Measurements from ENCODE around the gene ZCWPW1. TPM values are rescaled to one million over a fixed set of nuclear protein-coding genes. Genes with fewer than 3 reads are reported as not detected.
A peak's percentile ranks its signal among the peaks of the same experiment; 100 is the strongest.

ZCWPW1 gene
- total and polyA plus RNA-seq, 2 of the 8 experiments (the other 6 are each of a cell fraction or from before 2014, with no cell fraction given), result 0.51 to 1.4 TPM

GRCh38 chr7:100369105-100369504 is 59.4 kb downstream of the ZCWPW1 start:
- peaks cover 0 to 28% (median 16%) of the 10 kb centered on the region in 4 experiments; a peak in 6 of 7 replicates for H3K4me1 ChIP-seq (replicated peaks in 1 of 4; ENCODE audit: control insufficient read depth in 3 of 4, insufficient read depth in 4 of 4, low read length in 3 of 4)
- H2BK5ac ChIP-seq (ENCODE audit: low read depth, low read length), result no peak overlapping the region
- FAIRE-seq, result no peak
- H3K79me1 ChIP-seq (ENCODE audit: low read depth, low read length), result peaks cover 2% of the 10 kb centered on the region; the same call in 1 of the 2 replicates
- 83% methylated on average over 6 of the region's 6 CpGs; no CpG with 5 or more reads in 1 of the 2 experiments for WGBS, 2 experiments (ENCODE audit: extremely low coverage in 1 of 2, insufficient coverage in 1 of 2, insufficient read length in 1 of 2, insufficient replicate concordance in 2 of 2, low coverage in 1 of 2, low lambda C conversion rate in 2 of 2, missing lambda C conversion rate in 1 of 2)
- no peak overlapping the region for H3K4me3 ChIP-seq (ENCODE audit: extremely low read depth in 1 of 4, insufficient read depth in 2 of 4, low read depth in 3 of 4, low read length in 4 of 4)
- no peak overlapping the region for H3K27ac ChIP-seq (ENCODE audit: low read depth, low read length)
- H3K56ac ChIP-seq (replicated peaks; ENCODE audit: insufficient read length, low read depth, low read length), result no peak overlapping the region
- H4K8ac ChIP-seq (ENCODE audit: extremely low read depth, insufficient read depth, low read length), result no peak overlapping the region
- H2AFZ ChIP-seq (ENCODE audit: low read length), result no peak overlapping the region
- no peak overlapping the region for H3K14ac ChIP-seq (ENCODE audit: insufficient read length)
- no peak overlapping the region for H2AK5ac ChIP-seq (ENCODE audit: low read depth, low read length)
- H2BK15ac ChIP-seq (ENCODE audit: low read length), result no peak overlapping the region
- no peak overlapping the region for H3K23ac ChIP-seq (ENCODE audit: insufficient read length)
- no peak overlapping the region for H3K9ac ChIP-seq (replicated peaks in 1 of 4; ENCODE audit: extremely low read depth in 1 of 4, low read depth in 3 of 4, low read length in 3 of 4)
- H3K4ac ChIP-seq (replicated peaks; ENCODE audit: insufficient read length, low read depth, low read length), result no peak overlapping the region
- H4K91ac ChIP-seq (replicated peaks; ENCODE audit: insufficient read length, low read length), result no peak overlapping the region
- no peak overlapping the region for H4K5ac ChIP-seq (ENCODE audit: insufficient read length, low read depth, low read length)
- 0 out of 2 replicates have a peak overlapping the region, but pooled peaks have one; percentile 43 for H3K18ac ChIP-seq (ENCODE audit: extremely low read depth, low read length)
- H3K79me2 ChIP-seq (ENCODE audit: control insufficient read depth in 1 of 2, insufficient read depth in 2 of 2, low read length in 2 of 2), result no peaks in the 10 kb centered on the region
- no peaks in the 10 kb centered on the region for H3K27me3 ChIP-seq (replicated peaks in 1 of 4; ENCODE audit: control insufficient read depth in 3 of 4, extremely low read depth in 1 of 4, insufficient read depth in 3 of 4, low read length in 3 of 4)
- no peaks in the 10 kb centered on the region for H4K20me1 ChIP-seq (replicated peaks in 1 of 2; ENCODE audit: control insufficient read depth in 1 of 2, insufficient read depth in 2 of 2, low read length in 2 of 2)
- no peak overlapping the region for H3K4me2 ChIP-seq (ENCODE audit: insufficient read depth in 1 of 2, low read depth in 2 of 2, low read length in 2 of 2)
- no peaks in the 10 kb centered on the region for H3K23me2 ChIP-seq (ENCODE audit: low read depth, low read length)
- ChIA-PET POLR2A (ENCODE audit: partially characterized antibody) (interaction anchor here (0.6 to 3.7 kb wide), 14 partner anchors 9 to 88 kb away, joined by 3 to 21 read pairs (median 4); partner anchors contain the start of genes MEPCE and ZCWPW1), CTCF (ENCODE audit: partially characterized antibody) (interaction anchor here (1.1 to 1.7 kb wide), 4 partner anchors 9 to 37 kb away, joined by 3 to 5 read pairs (median 4); no protein-coding TSS in a partner anchor)
- no peak for DNase-seq (ENCODE audit: low read depth in 1 of 2, low spot score in 2 of 2)
- H2BK20ac ChIP-seq (ENCODE audit: low read length), result no peak overlapping the region
- no peak overlapping the region for H2BK120ac ChIP-seq (replicated peaks; ENCODE audit: low read depth, low read length)
- H2BK12ac ChIP-seq (ENCODE audit: low read depth, low read length), result peak overlapping the region; percentile 27; the same call in 1 of the 2 replicates
- H3K36me3 ChIP-seq (ENCODE audit: control insufficient read depth in 2 of 4, insufficient read depth in 4 of 4, low read length in 3 of 4), result peaks cover 0 to 21% (median 2%) of the 10 kb centered on the region in 4 experiments; a peak in 2 of 8 replicates
- H3K9me3 ChIP-seq (ENCODE audit: insufficient read depth in 2 of 2, low read depth in 1 of 2, low read length in 1 of 2), result no peaks in the 10 kb centered on the region
- no peak for TF ChIP-seq KDM5A (IDR thresholded peaks at IDR 0.05; ENCODE audit: low read length)
- peak in 1 of 2 experiments; percentile 47; a peak in 1 of 3 replicates for TF ChIP-seq POLR2A (IDR thresholded peaks at IDR 0.05; ENCODE audit: control extremely low read depth in 1 of 2, low read depth in 2 of 2, low read length in 2 of 2)
- TF ChIP-seq POLR2AphosphoS5 (IDR thresholded peaks at IDR 0.05; ENCODE audit: low read depth, low read length), result peak; percentile 41; the same call in 1 of the 2 replicates
